ENCODE results near the gene ITPRID2.

The ITPRID2 gene

GRCh38 chr2:181916726-181917718 is 25.5 kb downstream of the ITPRID2 start:
- H3K36me3 ChIP-seq (ENCODE audit: control insufficient read depth, insufficient read depth, low read length): peaks cover 30% of the 10 kb centered on the region
- no peak overlapping the region for H3K4me3 ChIP-seq (ENCODE audit: low read depth, low read length)
- no peak overlapping the region for H3K27ac ChIP-seq (ENCODE audit: low read depth, low read length)
- H3K4me1 ChIP-seq (ENCODE audit: control insufficient read depth, insufficient read depth, low read length): no peaks in the 10 kb centered on the region
- H3K9ac ChIP-seq (ENCODE audit: low read depth, low read length): no peak overlapping the region
- no peaks in the 10 kb centered on the region for H3K27me3 ChIP-seq (ENCODE audit: control insufficient read depth, insufficient read depth, low read length)
- H3K9me3 ChIP-seq (ENCODE audit: control insufficient read depth, insufficient read depth, low read length): no peaks in the 10 kb centered on the region

- no peak overlapping the region for H3K9ac ChIP-seq (ENCODE audit: low read depth, low read length)
- no peaks in the 10 kb centered on the region for H3K9me3 ChIP-seq (ENCODE audit: control insufficient read depth, insufficient read depth, low read length)
- H3K4me1 ChIP-seq (ENCODE audit: control insufficient read depth, insufficient read depth, low read length): no peaks in the 10 kb centered on the region
- peaks cover 36% of the 10 kb centered on the region for H3K36me3 ChIP-seq (ENCODE audit: control insufficient read depth, insufficient read depth, low read length)
- H3K4me3 ChIP-seq (ENCODE audit: low read depth, low read length): no peak overlapping the region
- H3K27ac ChIP-seq (ENCODE audit: low read depth, low read length): no peak overlapping the region
- H3K27me3 ChIP-seq (ENCODE audit: control insufficient read depth, insufficient read depth, low read length): no peaks in the 10 kb centered on the region
Observed at GRCh38 chr2:181918188-181918587, 26.7 kb downstream of the ITPRID2 start.

- Histone ChIP-seq H3K27ac (ENCODE audit: low read depth, low read length) (no peak overlapping the region), H3K27me3 (ENCODE audit: control insufficient read depth, insufficient read depth, low read length) (no peaks in the 10 kb centered on the region), H3K36me3 (ENCODE audit: control insufficient read depth, insufficient read depth, low read length) (peaks cover 16% of the 10 kb centered on the region), H3K4me1 (ENCODE audit: control insufficient read depth, insufficient read depth, low read length) (no peaks in the 10 kb centered on the region), H3K9ac (ENCODE audit: low read depth, low read length) (no peak overlapping the region), H3K9me3 (ENCODE audit: control insufficient read depth, insufficient read depth, low read length) (no peaks in the 10 kb centered on the region), H3K4me3 (ENCODE audit: low read depth, low read length) (no peak overlapping the region)
Observed at GRCh38 chr2:181923121-181923520, 31.6 kb downstream of the ITPRID2 start.

- Histone ChIP-seq H3K4me3 (ENCODE audit: low read depth, low read length) (no peak overlapping the region), H3K36me3 (ENCODE audit: control insufficient read depth, insufficient read depth, low read length) (peaks cover 15% of the 10 kb centered on the region), H3K9ac (ENCODE audit: low read depth, low read length) (no peak overlapping the region), H3K27ac (ENCODE audit: low read depth, low read length) (no peak overlapping the region), H3K27me3 (ENCODE audit: control insufficient read depth, insufficient read depth, low read length) (no peaks in the 10 kb centered on the region), H3K4me1 (ENCODE audit: control insufficient read depth, insufficient read depth, low read length) (no peaks in the 10 kb centered on the region), H3K9me3 (ENCODE audit: control insufficient read depth, insufficient read depth, low read length) (no peaks in the 10 kb centered on the region)
Observed at GRCh38 chr2:181924336-181924735, 32.8 kb downstream of the ITPRID2 start.

- Histone ChIP-seq H3K27me3 (ENCODE audit: control insufficient read depth, insufficient read depth, low read length) (no peaks in the 10 kb centered on the region), H3K36me3 (ENCODE audit: control insufficient read depth, insufficient read depth, low read length) (no peaks in the 10 kb centered on the region), H3K4me3 (ENCODE audit: low read depth, low read length) (no peak overlapping the region), H3K9me3 (ENCODE audit: control insufficient read depth, insufficient read depth, low read length) (no peaks in the 10 kb centered on the region), H3K4me1 (ENCODE audit: control insufficient read depth, insufficient read depth, low read length) (no peaks in the 10 kb centered on the region), H3K9ac (ENCODE audit: low read depth, low read length) (no peak overlapping the region), H3K27ac (ENCODE audit: low read depth, low read length) (no peak overlapping the region)
Observed at GRCh38 chr2:181934694-181935093, 43.2 kb downstream of the ITPRID2 start.

- H3K4me1 ChIP-seq (ENCODE audit: control insufficient read depth, insufficient read depth, low read length): no peaks in the 10 kb centered on the region
- H3K9ac ChIP-seq (ENCODE audit: low read depth, low read length): no peak overlapping the region
- no peaks in the 10 kb centered on the region for H3K9me3 ChIP-seq (ENCODE audit: control insufficient read depth, insufficient read depth, low read length)
- H3K27me3 ChIP-seq (ENCODE audit: control insufficient read depth, insufficient read depth, low read length): no peaks in the 10 kb centered on the region
- H3K36me3 ChIP-seq (ENCODE audit: control insufficient read depth, insufficient read depth, low read length): no peaks in the 10 kb centered on the region
- no peak overlapping the region for H3K27ac ChIP-seq (ENCODE audit: low read depth, low read length)
- H3K4me3 ChIP-seq (ENCODE audit: low read depth, low read length): no peak overlapping the region
Observed at GRCh38 chr2:181937473-181937872, 45.9 kb downstream of the ITPRID2 start.

- Histone ChIP-seq H3K9ac (ENCODE audit: low read depth, low read length) (no peak overlapping the region), H3K27ac (ENCODE audit: low read depth, low read length) (no peak overlapping the region), H3K36me3 (ENCODE audit: control insufficient read depth, insufficient read depth, low read length) (no peaks in the 10 kb centered on the region), H3K4me3 (ENCODE audit: low read depth, low read length) (no peak overlapping the region), H3K9me3 (ENCODE audit: control insufficient read depth, insufficient read depth, low read length) (no peaks in the 10 kb centered on the region), H3K4me1 (ENCODE audit: control insufficient read depth, insufficient read depth, low read length) (peaks cover 10% of the 10 kb centered on the region; the same call in 1 of the 2 replicates), H3K27me3 (ENCODE audit: control insufficient read depth, insufficient read depth, low read length) (no peaks in the 10 kb centered on the region)
Observed at GRCh38 chr2:181943411-181944124, 52.0 kb downstream of the ITPRID2 start.

- H3K9me3 ChIP-seq (ENCODE audit: control insufficient read depth, insufficient read depth, low read length): no peaks in the 10 kb centered on the region
- no peak overlapping the region for H3K4me3 ChIP-seq (ENCODE audit: low read depth, low read length)
- no peak overlapping the region for H3K9ac ChIP-seq (ENCODE audit: low read depth, low read length)
- no peaks in the 10 kb centered on the region for H3K27me3 ChIP-seq (ENCODE audit: control insufficient read depth, insufficient read depth, low read length)
- H3K27ac ChIP-seq (ENCODE audit: low read depth, low read length): no peak overlapping the region
- no peaks in the 10 kb centered on the region for H3K36me3 ChIP-seq (ENCODE audit: control insufficient read depth, insufficient read depth, low read length)
- peaks cover 10% of the 10 kb centered on the region; the same call in 1 of the 2 replicates for H3K4me1 ChIP-seq (ENCODE audit: control insufficient read depth, insufficient read depth, low read length)
Observed at GRCh38 chr2:181944164-181944913, 52.8 kb downstream of the ITPRID2 start.

- Histone ChIP-seq H3K9me3 (ENCODE audit: control insufficient read depth, insufficient read depth, low read length) (no peaks in the 10 kb centered on the region), H3K36me3 (ENCODE audit: control insufficient read depth, insufficient read depth, low read length) (no peaks in the 10 kb centered on the region), H3K4me3 (ENCODE audit: low read depth, low read length) (no peak overlapping the region), H3K27me3 (ENCODE audit: control insufficient read depth, insufficient read depth, low read length) (no peaks in the 10 kb centered on the region), H3K27ac (ENCODE audit: low read depth, low read length) (no peak overlapping the region), H3K4me1 (ENCODE audit: control insufficient read depth, insufficient read depth, low read length) (peaks cover 10% of the 10 kb centered on the region; the same call in 1 of the 2 replicates), H3K9ac (ENCODE audit: low read depth, low read length) (no peak overlapping the region)
Observed at GRCh38 chr2:181944914-181945291, 53.4 kb downstream of the ITPRID2 start.

GRCh38 chr2:181946444-181947127 is 55.1 kb downstream of the ITPRID2 start:
- H3K9ac ChIP-seq (ENCODE audit: low read depth, low read length): no peak overlapping the region
- H3K36me3 ChIP-seq (ENCODE audit: control insufficient read depth, insufficient read depth, low read length): no peaks in the 10 kb centered on the region
- peaks cover 10% of the 10 kb centered on the region; the same call in 1 of the 2 replicates for H3K4me1 ChIP-seq (ENCODE audit: control insufficient read depth, insufficient read depth, low read length)
- no peaks in the 10 kb centered on the region for H3K27me3 ChIP-seq (ENCODE audit: control insufficient read depth, insufficient read depth, low read length)
- H3K4me3 ChIP-seq (ENCODE audit: low read depth, low read length): no peak overlapping the region
- H3K27ac ChIP-seq (ENCODE audit: low read depth, low read length): no peak overlapping the region
- no peaks in the 10 kb centered on the region for H3K9me3 ChIP-seq (ENCODE audit: control insufficient read depth, insufficient read depth, low read length)
